A549 (cell line): ENCODE data around the gene DMRTC2. TPM values are rescaled to one million over a fixed set of nuclear protein-coding genes. Genes with fewer than 3 reads are reported as not detected.

Experiments
- ATAC-seq, 2 experiments: fragments of 200-7000 bp in 1 of 2; fragments of >200 bp in 1 of 2; cut with Nextera tagmentation in 1 of 2; cut with Tn5 transposase in 1 of 2; 3 replicates each; pipeline versions ENCODE4 v1.8.0 to v1.9.1; 2018 to 2020; ENCODE audit warnings: mild to moderate bottlenecking in 1 of 2, moderate library complexity in 1 of 2
- CTCF ChIA-PET: fragments of 300-600 bp; sonication (Branson Sonifier 250); formaldehyde crosslinking; extraction: SDS; loops from one replicate; lab custom pipeline; 2021; ENCODE audit warnings: antibody characterized with exemption, inconsistent platforms; lab: Yijun Ruan, JAX
- POLR2A ChIA-PET: fragments of 350-600 bp; formaldehyde crosslinking; extraction: SDS; loops from one replicate; lab custom pipeline; 2021; ENCODE audit warnings: antibody characterized with exemption, inconsistent platforms; lab: Yijun Ruan, JAX
- DNase-seq, 2 experiments: peaks; one replicate each; pipeline versions ENCODE4 v3.0.0 to v3.0.0-alpha.2; 2011 to 2016; ENCODE audit warnings: low read depth in 1 of 2, low spot score in 1 of 2
- FAIRE-seq: peaks from 2 replicates; lab custom pipeline; 2011; peaks lifted over from hg19 to GRCh38; lab: Jason Lieb, UNC
- H3K27ac ChIP-seq, 2 experiments: fragments of >200 bp; sonication (Bioruptor Twin); formaldehyde crosslinking; 3 replicates each; pipeline ENCODE4 v1.5.1; 2016 to 2017
- H3K4me1 ChIP-seq: fragments of >200 bp; sonication (Bioruptor Twin); formaldehyde crosslinking; 3 replicates; pipeline ENCODE4 v1.6.1; 2016
- H3K4me2 ChIP-seq: fragments of >200 bp; sonication (Bioruptor Twin); formaldehyde crosslinking; 3 replicates; pipeline ENCODE4 v1.6.1; 2016
- H3K4me3 ChIP-seq: fragments of >200 bp; sonication (Bioruptor Twin); formaldehyde crosslinking; 3 replicates; pipeline ENCODE4 v1.5.1; 2016
- H3K9me3 ChIP-seq: fragments of >200 bp; sonication (Bioruptor Twin); formaldehyde crosslinking; 3 replicates; pipeline ENCODE4 v1.6.1; 2016
- ATOH8 ChIP-seq: fragments of 250-450 bp; sonication (Bioruptor Pico); IDR thresholded peaks from 2 replicates; pipeline ENCODE4 v1.5.0; 2020; ENCODE audit warnings: low read depth, mild to moderate bottlenecking, moderate library complexity
- BHLHE40 ChIP-seq: IDR thresholded peaks from 2 replicates; pipeline ENCODE4 v1.6.1; 2012; ENCODE audit warnings: low read depth, low read length, inconsistent platforms
- CBX2 ChIP-seq: fragments of 200-600 bp; sonication (generic); IDR thresholded peaks from 2 replicates; pipeline ENCODE4 v1.6.1; 2016; ENCODE audit warnings: low read depth, mild to moderate bottlenecking, borderline replicate concordance
- E2F6 ChIP-seq: IDR thresholded peaks from 2 replicates; pipeline ENCODE4 v1.6.1; 2012; ENCODE audit warnings: low read depth, borderline replicate concordance
- EHF ChIP-seq: fragments of 250-450 bp; sonication (Bioruptor Pico); IDR thresholded peaks from 2 replicates; pipeline ENCODE4 v1.5.0; 2020; ENCODE audit warnings: mild to moderate bottlenecking
- EP300 ChIP-seq, 2 experiments: fragments of >200 bp; sonication (Bioruptor Twin); formaldehyde crosslinking; IDR thresholded peaks; 2 replicates in 1 of 2; 3 replicates in 1 of 2; pipeline ENCODE4 v1.6.1; 2016 to 2017
- ESRRA ChIP-seq: fragments of 150-350 bp; IDR thresholded peaks from 2 replicates; pipeline ENCODE4 v1.6.1; 2014; ENCODE audit warnings: mild to moderate bottlenecking, low read length, borderline replicate concordance
- FOSB ChIP-seq: fragments of 250-450 bp; sonication (Bioruptor Pico); IDR thresholded peaks from 2 replicates; pipeline ENCODE4 v1.5.0; 2020; ENCODE audit warnings: mild to moderate bottlenecking, moderate library complexity
- HDAC2 ChIP-seq: fragments of 200-600 bp; sonication (generic); IDR thresholded peaks from 2 replicates; pipeline ENCODE4 v1.6.1; 2016
- HES2 ChIP-seq: fragments of >200 bp; sonication (Bioruptor Twin); formaldehyde crosslinking; IDR thresholded peaks from 2 replicates; pipeline ENCODE4 v1.6.1; 2016
- HMGXB4 ChIP-seq: fragments of 250-450 bp; sonication (Bioruptor Pico); IDR thresholded peaks from 2 replicates; pipeline ENCODE4 v1.5.0; 2021; ENCODE audit warnings: mild to moderate bottlenecking, moderate library complexity, borderline replicate concordance
- HOXA7 ChIP-seq: fragments of 250-450 bp; sonication (Bioruptor Pico); IDR thresholded peaks from 2 replicates; pipeline ENCODE4 v1.5.0; 2020; ENCODE audit warnings: mild to moderate bottlenecking, moderate library complexity
- JUN ChIP-seq, 2 experiments: fragments of >200 bp; sonication (Bioruptor Twin); formaldehyde crosslinking; IDR thresholded peaks; 2 replicates in 1 of 2; 3 replicates in 1 of 2; pipeline ENCODE4 v1.6.1; 2016 to 2017
- JUNB ChIP-seq: fragments of >200 bp; sonication (Bioruptor Twin); formaldehyde crosslinking; IDR thresholded peaks from 2 replicates; pipeline ENCODE4 v1.6.1; 2016
- KDM5A ChIP-seq: fragments of 200-600 bp; sonication (generic); IDR thresholded peaks from 2 replicates; pipeline ENCODE4 v1.6.1; 2016; ENCODE audit warnings: antibody characterized with exemption, mild to moderate bottlenecking
- PBX3 ChIP-seq: IDR thresholded peaks from 2 replicates; pipeline ENCODE4 v1.6.1; 2012
- PHF8 ChIP-seq: fragments of 200-600 bp; sonication (generic); IDR thresholded peaks from 2 replicates; pipeline ENCODE4 v1.6.1; 2016; ENCODE audit warnings: low read depth, mild to moderate bottlenecking, antibody characterized with exemption, moderate library complexity, borderline replicate concordance
- POLR2AphosphoS2 ChIP-seq: conservative IDR thresholded peaks from 2 replicates; pipeline ENCODE4 v1.6.1; 2012; ENCODE audit warnings: low read length, improper control_type of control experiment, inconsistent platforms
- RARB ChIP-seq: fragments of 250-450 bp; sonication (Bioruptor Pico); IDR thresholded peaks from 2 replicates; pipeline ENCODE4 v1.8.0; 2021; ENCODE audit warnings: mild to moderate bottlenecking, moderate library complexity
- RFX5 ChIP-seq: fragments of 450-650 bp; IDR thresholded peaks from 2 replicates; pipeline ENCODE4 v1.7.1; 2014; ENCODE audit warnings: antibody characterized with exemption, mild to moderate bottlenecking, moderate library complexity
- RNF2 ChIP-seq: fragments of 200-600 bp; sonication (generic); IDR thresholded peaks from 2 replicates; pipeline ENCODE4 v1.6.1; 2016; ENCODE audit warnings: low read depth, mild to moderate bottlenecking, antibody characterized with exemption, moderate library complexity, borderline replicate concordance
- SMC3 ChIP-seq: fragments of >200 bp; sonication (Bioruptor Twin); formaldehyde crosslinking; IDR thresholded peaks from 3 replicates; pipeline ENCODE4 v1.6.1; 2018; ENCODE audit warnings: inconsistent platforms
- TFCP2L1 ChIP-seq: fragments of 250-450 bp; sonication (Bioruptor Pico); IDR thresholded peaks from 2 replicates; pipeline ENCODE4 v1.5.0; 2021; ENCODE audit warnings: mild to moderate bottlenecking
- ZFP36 ChIP-seq: fragments of 450-650 bp; IDR thresholded peaks from 2 replicates; pipeline ENCODE4 v1.6.1; 2014; ENCODE audit warnings: borderline replicate concordance; ENCODE audit not compliant: partially characterized antibody
- WGBS: methylation state at CpG from one replicate; pipeline ENCODE4 v1.1.6; 2017; ENCODE audit errors: missing lambda C conversion rate; 5-methylcytosine and 5-hydroxymethylcytosine counted together
- polyA plus RNA-seq, 4 experiments: library from polyadenylated mRNA; depleted of rRNA in 3 of 4; stranded (reverse); fragments of >200 nt; fragmentation: RNase III in 1 of 4; extraction: RNeasy Plus Mini Kit Qiagen cat#74134 plus additional on column Dnase treatment in 1 of 4; gene quantifications; 2 replicates in 3 of 4; 3 replicates in 1 of 4; pipeline ENCODE4 v1.2.3, GENCODE V29; 2011 to 2017

Gene DMRTC2
- polyA plus RNA-seq, 2 of the 4 experiments (the other 2 are of a cell fraction) = not detected

- H3K4me3 ChIP-seq = no peak overlapping the region
- TF ChIP-seq JUNB = no peak
- no peak for TF ChIP-seq POLR2AphosphoS2
- TF ChIP-seq ZFP36 = no peak
- no peak for TF ChIP-seq KDM5A
- no peak for TF ChIP-seq CBX2
- WGBS = 93% methylated on average over 13 of the region's 13 CpGs
- peaks cover 59% of the 10 kb centered on the region for H3K4me1 ChIP-seq
- ChIA-PET CTCF (interaction anchor here (1.3 to 7.0 kb wide), 3 partner anchors 10 to 165 kb away, joined by 6 to 77 read pairs (median 7); partner anchors contain the start of gene RPS19), POLR2A (interaction anchor here (1.4 to 5.0 kb wide), 3 partner anchors 10 to 15 kb away, joined by 5 to 102 read pairs (median 25); partner anchors contain the start of gene RPS19)
- ATAC-seq (no peak), DNase-seq (no peak), FAIRE-seq (no peak)
- H3K4me2 ChIP-seq = no peak overlapping the region
- 0 out of 6 replicates have a peak overlapping the region, but pooled peaks of 1 of the 2 experiments have one; percentile 5 for H3K27ac ChIP-seq
- H3K9me3 ChIP-seq = no peaks in the 10 kb centered on the region
Observed at GRCh38 chr19:41869374-41869955, 24.6 kb downstream of the DMRTC2 start.

- CTCF ChIA-PET = interaction anchor here (0.9 to 8.4 kb wide), 7 partner anchors 11 to 87 kb away, joined by 4 to 87 read pairs (median 14); partner anchors contain the start of genes ERFL, RABAC1 and RPS19
- no peak for FAIRE-seq
- Histone ChIP-seq H3K4me1 (peaks cover 49% of the 10 kb centered on the region), H3K27ac (0 out of 6 replicates have a peak overlapping the region, but pooled peaks of 1 of the 2 experiments have one; percentile 4), H3K9me3 (no peaks in the 10 kb centered on the region), H3K4me3 (no peak overlapping the region), H3K4me2 (no peak overlapping the region)
- ATAC-seq = peak; percentile 7 to 21
- 86% methylated on average over 3 of the region's 3 CpGs for WGBS
- TF ChIP-seq HES2 = no peak
- peak; percentile 88 for TF ChIP-seq HOXA7 (CRISPR knock-in tag)
- 0 out of 2 replicates have a peak, but pooled peaks have one; percentile 63 for TF ChIP-seq FOSB
- 0 out of 2 replicates have a peak, but pooled peaks have one; percentile 36 for TF ChIP-seq PBX3
- 0 out of 2 replicates have a peak, but pooled peaks have one; percentile 70 for TF ChIP-seq TFCP2L1 (CRISPR knock-in tag)
- no peak for TF ChIP-seq ESRRA
- no peak for TF ChIP-seq EP300 (IDR thresholded peaks at IDR 0.05)
- 0 out of 2 replicates have a peak, but pooled peaks have one; percentile 43 for TF ChIP-seq RARB
- TF ChIP-seq POLR2AphosphoS2 = peak; percentile 85; the same call in 1 of the 2 replicates
- TF ChIP-seq, all 56 proteins: peak for 6
- POLR2A ChIA-PET = interaction anchor here (0.9 to 5.0 kb wide), 3 partner anchors 11 to 75 kb away, joined by 3 to 102 read pairs (median 5); partner anchors contain the start of gene RPS19
- DNase-seq = peak in 1 of 2 experiments; percentile 65
Observed at GRCh38 chr19:41870401-41870873, 25.6 kb downstream of the DMRTC2 start.

- WGBS = 86% methylated on average over 16 of the region's 16 CpGs
- H3K4me3 ChIP-seq = no peak overlapping the region
- peak in 1 of 2 experiments; percentile 56 for DNase-seq
- H3K4me1 ChIP-seq = peaks cover 41% of the 10 kb centered on the region
- H3K27ac ChIP-seq = no peak overlapping the region
- no peaks in the 10 kb centered on the region for H3K9me3 ChIP-seq
- peak; percentile 0 to 8 for ATAC-seq
- H3K4me2 ChIP-seq = no peak overlapping the region
- CTCF ChIA-PET = interaction anchor here (0.8 to 8.4 kb wide), 16 partner anchors 8 to 86 kb away, joined by 3 to 87 read pairs (median 17); partner anchors contain the start of genes ARHGEF1, ERFL, RABAC1 and RPS19
- POLR2A ChIA-PET = interaction anchor here (0.6 to 5.0 kb wide), 6 partner anchors 8 to 1113 kb away, joined by 3 to 102 read pairs (median 14); partner anchors contain the start of genes ARHGEF1, RABAC1 and RPS19
- no peak for FAIRE-seq
- TF ChIP-seq RNF2 (no peak), PHF8 (no peak), FOSB (peak; percentile 91), POLR2AphosphoS2 (peak; percentile 100), HES2 (no peak), E2F6 (no peak), BHLHE40 (no peak), KDM5A (no peak), JUN (IDR thresholded peaks at IDR 0.05) (peak in 1 of 2 experiments; percentile 54; a peak in 3 of 5 replicates), RARB (peak; percentile 93), RFX5 (no peak), HMGXB4 (CRISPR knock-in tag) (no peak; the same call in none of the 2 replicates), EP300 (IDR thresholded peaks at IDR 0.05) (no peak), ATOH8 (CRISPR knock-in tag) (peak; percentile 33; the same call in 1 of the 2 replicates), EHF (CRISPR knock-in tag) (no peak), TFCP2L1 (CRISPR knock-in tag) (peak; percentile 96), SMC3 (no peak), HDAC2 (no peak)
Observed at GRCh38 chr19:41871573-41872383, 26.9 kb downstream of the DMRTC2 start.
